H1 (cell line): ENCODE measurements around the gene TSPAN9. TPM values are rescaled to one million over a fixed set of nuclear protein-coding genes. Genes with fewer than 3 reads are reported as not detected.

ENCODE experiments used
- CHD7 ChIP-seq: fragments of 300-600 bp; sonication (generic); IDR thresholded peaks from 2 replicates; pipeline ENCODE4 v1.7.1; 2012; ENCODE audit warnings: low read length, moderate library complexity, mild to moderate bottlenecking, inconsistent platforms; ENCODE audit not compliant: insufficient replicate concordance
- KDM4A ChIP-seq: IDR thresholded peaks from one replicate; pipeline ENCODE4 v1.7.1; 2012; ENCODE audit warnings: low read depth, mild to moderate bottlenecking, moderate library complexity, low read length, inconsistent platforms; ENCODE audit not compliant: severe bottlenecking
- YY1 ChIP-seq: IDR thresholded peaks from 2 replicates; pipeline ENCODE4 v1.6.1; 2011; ENCODE audit warnings: low read depth, mild to moderate bottlenecking, low read length
- polyA plus RNA-seq, 7 experiments: library from polyadenylated mRNA; depleted of rRNA in 3 of 7; stranded (reverse) in 5 of 7; unstranded in 2 of 7; fragments of >200 nt in 5 of 7; fragments of 200-250 nt in 2 of 7; gene quantifications; 1 replicate in 5 of 7; 2 replicates in 1 of 7; 4 replicates in 1 of 7; pipeline versions ENCODE4 v1.2.1 to v1.2.3, GENCODE V29; 2011 to 2013; ENCODE audit warnings: missing spikeins in 2 of 7, mixed read lengths in 2 of 7
- total RNA-seq: library from RNA; stranded (reverse); fragmentation: NEBNext Ultra II Directional; extraction: Animal tissue kit (Norgen Biotek cat#: 25700); gene quantifications from 2 replicates; pipeline ENCODE4 v1.2.1, GENCODE V29; 2021

The TSPAN9 gene
- total and polyA plus RNA-seq, 2 of the 8 experiments (the other 6 are each of a cell fraction or from before 2014, with no cell fraction given) = 11.5 to 29.1 TPM

- TF ChIP-seq CHD7 = no peak
- TF ChIP-seq YY1 = no peak
- TF ChIP-seq KDM4A = no peak
Observed at GRCh38 chr12:3147260-3147659, 70.1 kb downstream of the TSPAN9 start (continued).
